Measurements from ENCODE around the gene SDS.

SDS gene

GRCh38 chr12:113364698-113365097 is 39.0 kb downstream of the SDS start:
- Histone ChIP-seq H3K36me3 (ENCODE audit: control insufficient read depth in 1 of 2, insufficient read depth in 2 of 2, low read depth in 1 of 2, low read length in 2 of 2) (peaks cover 12 to 13% of the 10 kb centered on the region in 2 experiments), H2AFZ (ENCODE audit: low read depth, low read length) (no peak overlapping the region), H3K79me1 (replicated peaks; ENCODE audit: low read length, poor library complexity, severe bottlenecking) (peaks cover 36% of the 10 kb centered on the region), H3K27me3 (ENCODE audit: control insufficient read depth in 1 of 2, insufficient read depth in 1 of 2, low read length in 2 of 2) (no peaks in the 10 kb centered on the region), H4K8ac (ENCODE audit: low read length) (no peak overlapping the region), H2BK5ac (ENCODE audit: low read depth, low read length, poor library complexity, severe bottlenecking) (no peak overlapping the region), H3K9me3 (ENCODE audit: control insufficient read depth, low read length) (no peaks in the 10 kb centered on the region), H2AK5ac (ENCODE audit: low read length, severe bottlenecking) (no peak overlapping the region), H3K4me2 (ENCODE audit: low read length, poor library complexity, severe bottlenecking) (no peak overlapping the region), H3K23ac (ENCODE audit: low read length in 2 of 2) (no peak overlapping the region), H2BK15ac (ENCODE audit: low read depth, poor library complexity, severe bottlenecking) (no peak overlapping the region), H3K9ac (ENCODE audit: low read length) (no peak overlapping the region), H3K27ac (ENCODE audit: low read length, poor library complexity, severe bottlenecking) (no peak overlapping the region), H2BK120ac (ENCODE audit: low read depth, low read length) (no peak overlapping the region), H3K4me3 (ENCODE audit: insufficient read depth in 1 of 2, low read depth in 1 of 2, low read length in 2 of 2) (no peak overlapping the region), H2BK12ac (ENCODE audit: low read length in 2 of 2) (no peak overlapping the region), H4K91ac (ENCODE audit: low read length) (no peak overlapping the region), H3K4ac (ENCODE audit: low read depth in 1 of 2, low read length in 2 of 2) (no peak overlapping the region), H3K14ac (ENCODE audit: low read length in 2 of 2) (no peak overlapping the region), H3K18ac (ENCODE audit: low read depth in 1 of 2, low read length in 2 of 2) (no peak overlapping the region), H3K4me1 (ENCODE audit: control insufficient read depth, insufficient read depth, low read depth, low read length) (peaks cover 7% of the 10 kb centered on the region)
- DNase-seq, result no peak
- WGBS, result 96% methylated on average over 5 of the region's 5 CpGs

- Histone ChIP-seq H3K4me2 (ENCODE audit: low read length, poor library complexity, severe bottlenecking) (no peak overlapping the region), H4K91ac (ENCODE audit: low read length) (no peak overlapping the region), H3K27ac (ENCODE audit: low read length, poor library complexity, severe bottlenecking) (no peak overlapping the region), H3K4me3 (ENCODE audit: insufficient read depth in 1 of 2, low read depth in 1 of 2, low read length in 2 of 2) (no peak overlapping the region), H2AFZ (ENCODE audit: low read depth, low read length) (no peak overlapping the region), H3K36me3 (ENCODE audit: control insufficient read depth in 1 of 2, insufficient read depth in 2 of 2, low read depth in 1 of 2, low read length in 2 of 2) (peaks cover 3 to 8% of the 10 kb centered on the region in 2 experiments), H3K18ac (ENCODE audit: low read depth in 1 of 2, low read length in 2 of 2) (no peak overlapping the region), H2BK12ac (ENCODE audit: low read length in 2 of 2) (no peak overlapping the region), H3K9me3 (ENCODE audit: control insufficient read depth, low read length) (no peaks in the 10 kb centered on the region), H2BK5ac (ENCODE audit: low read depth, low read length, poor library complexity, severe bottlenecking) (no peak overlapping the region), H3K4ac (ENCODE audit: low read depth in 1 of 2, low read length in 2 of 2) (no peak overlapping the region), H3K14ac (ENCODE audit: low read length in 2 of 2) (no peak overlapping the region), H4K8ac (ENCODE audit: low read length) (no peak overlapping the region), H3K9ac (ENCODE audit: low read length) (no peak overlapping the region), H2BK120ac (ENCODE audit: low read depth, low read length) (no peak overlapping the region), H2AK5ac (ENCODE audit: low read length, severe bottlenecking) (no peak overlapping the region), H3K4me1 (ENCODE audit: control insufficient read depth, insufficient read depth, low read depth, low read length) (peaks cover 20% of the 10 kb centered on the region), H3K27me3 (ENCODE audit: control insufficient read depth in 1 of 2, insufficient read depth in 1 of 2, low read length in 2 of 2) (no peaks in the 10 kb centered on the region), H3K23ac (ENCODE audit: low read length in 2 of 2) (no peak overlapping the region), H2BK15ac (ENCODE audit: low read depth, poor library complexity, severe bottlenecking) (no peak overlapping the region), H3K79me1 (replicated peaks; ENCODE audit: low read length, poor library complexity, severe bottlenecking) (peaks cover 33% of the 10 kb centered on the region)
- WGBS, result 91% methylated on average over 8 of the region's 12 CpGs
- no peak for DNase-seq
Observed at GRCh38 chr12:113361574-113362370, 41.9 kb downstream of the SDS start.

DNA sequence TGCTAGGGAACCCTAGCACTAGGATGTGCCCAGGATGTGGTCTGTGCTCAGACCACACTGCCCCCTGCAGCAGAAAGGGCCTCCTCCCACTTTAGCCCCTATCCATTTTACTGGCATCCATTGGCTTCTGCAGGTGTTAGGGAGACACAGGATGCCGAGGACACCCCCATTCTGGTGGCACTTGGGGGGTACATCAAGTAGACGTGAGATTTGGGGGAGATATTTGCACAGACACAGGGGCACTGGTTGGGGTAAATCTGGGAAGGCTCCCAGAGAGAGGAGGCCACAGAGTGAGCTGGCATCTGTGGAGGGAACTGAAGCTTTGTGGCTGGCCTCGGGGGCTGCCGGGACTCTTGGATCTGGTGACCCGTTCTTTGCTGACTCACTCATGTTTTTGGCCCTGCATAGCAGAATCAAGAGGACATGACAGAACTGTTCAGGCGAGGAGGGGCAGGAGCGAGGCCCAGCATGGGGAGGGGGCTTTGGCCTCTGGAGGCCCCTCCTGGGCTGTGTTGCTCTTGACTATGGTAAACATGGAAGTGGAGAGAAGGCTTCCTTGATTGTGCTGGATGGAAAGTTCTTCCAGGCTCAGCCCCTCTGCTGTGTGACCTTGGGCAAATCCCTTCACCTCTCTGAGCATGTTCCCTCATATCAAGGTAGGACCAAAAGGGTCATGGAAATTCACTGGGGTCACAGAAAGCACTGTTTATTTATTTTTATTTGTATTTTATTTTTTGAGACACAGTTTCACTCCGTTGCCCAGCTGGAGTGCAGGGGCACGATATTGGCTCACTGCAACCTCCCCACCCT is 43.5 kb downstream of the SDS start:
- peak overlapping the region; percentile 91 for H3K9ac ChIP-seq (ENCODE audit: low read length)
- H3K4ac ChIP-seq (ENCODE audit: low read depth in 1 of 2, low read length in 2 of 2), result no peak overlapping the region
- H3K79me1 ChIP-seq (replicated peaks; ENCODE audit: low read length, poor library complexity, severe bottlenecking), result peaks cover 26% of the 10 kb centered on the region
- no peaks in the 10 kb centered on the region for H3K9me3 ChIP-seq (ENCODE audit: control insufficient read depth, low read length)
- DNase-seq, result peak; percentile 16
- H4K91ac ChIP-seq (ENCODE audit: low read length), result peak overlapping the region; percentile 9
- no peak overlapping the region for H3K23ac ChIP-seq (ENCODE audit: low read length in 2 of 2)
- no peak overlapping the region for H2BK120ac ChIP-seq (ENCODE audit: low read depth, low read length)
- peaks cover 20% of the 10 kb centered on the region for H3K4me1 ChIP-seq (ENCODE audit: control insufficient read depth, insufficient read depth, low read depth, low read length)
- H2BK15ac ChIP-seq (ENCODE audit: low read depth, poor library complexity, severe bottlenecking), result no peak overlapping the region
- WGBS, result 83% methylated on average over 9 of the region's 9 CpGs
- no peak overlapping the region for H3K4me2 ChIP-seq (ENCODE audit: low read length, poor library complexity, severe bottlenecking)
- H3K36me3 ChIP-seq (ENCODE audit: control insufficient read depth in 1 of 2, insufficient read depth in 2 of 2, low read depth in 1 of 2, low read length in 2 of 2), result peaks cover 0 to 3% of the 10 kb centered on the region in 2 experiments
- no peak overlapping the region for H2BK12ac ChIP-seq (ENCODE audit: low read length in 2 of 2)
- no peak overlapping the region for H2AFZ ChIP-seq (ENCODE audit: low read depth, low read length)
- peak overlapping the region in 1 of 2 experiments; percentile 99 for H3K4me3 ChIP-seq (ENCODE audit: insufficient read depth in 1 of 2, low read depth in 1 of 2, low read length in 2 of 2)
- no peak overlapping the region for H4K8ac ChIP-seq (ENCODE audit: low read length)
- H3K27me3 ChIP-seq (ENCODE audit: control insufficient read depth in 1 of 2, insufficient read depth in 1 of 2, low read length in 2 of 2), result no peaks in the 10 kb centered on the region
- no peak overlapping the region for H3K18ac ChIP-seq (ENCODE audit: low read depth in 1 of 2, low read length in 2 of 2)
- H3K27ac ChIP-seq (ENCODE audit: low read length, poor library complexity, severe bottlenecking), result no peak overlapping the region
- no peak overlapping the region for H2AK5ac ChIP-seq (ENCODE audit: low read length, severe bottlenecking)
- H2BK5ac ChIP-seq (ENCODE audit: low read depth, low read length, poor library complexity, severe bottlenecking), result no peak overlapping the region
- H3K14ac ChIP-seq (ENCODE audit: low read length in 2 of 2), result no peak overlapping the region

Data from mesenchymal stem cell (in vitro differentiated cells and primary cell).